Activated CD4-positive, alpha-beta T cell treated with anti-CD3 and anti-CD28 coated beads for 36 hours (primary cell): Measurements from ENCODE around the gene AVPR1B. TPM values are rescaled to one million over a fixed set of nuclear protein-coding genes. Genes with fewer than 3 reads are reported as not detected.

Source experiments
- ATAC-seq: fragments of 200-7000 bp; cut with Tn5 transposase; one replicate; pipeline ENCODE4 v1.10.0; 2021; ENCODE audit warnings: mild to moderate bottlenecking, moderate library complexity
- CTCF ChIA-PET: fragments of 350-600 bp; sonication (Branson Sonifier 250); formaldehyde crosslinking; loops from one replicate; lab custom pipeline; 2021; ENCODE audit warnings: antibody characterized with exemption; lab: Charles Lee
- POLR2A ChIA-PET: fragments of 350-600 bp; sonication (Branson Sonifier 250); formaldehyde crosslinking; loops from one replicate; lab custom pipeline; 2021; ENCODE audit warnings: antibody characterized with exemption, inconsistent platforms; lab: Charles Lee
- DNase-seq: peaks from one replicate; pipeline ENCODE4 v3.0.0-alpha.2; 2020
- H3K27ac Mint-ChIP-seq: one replicate; pipeline ENCODE4 v1.8.0; 2021; ENCODE audit warnings: mixed read lengths
- H3K27me3 Mint-ChIP-seq: one replicate; pipeline ENCODE4 v1.8.0; 2021; ENCODE audit warnings: mixed read lengths
- H3K36me3 Mint-ChIP-seq: one replicate; pipeline ENCODE4 v1.8.0; 2021; ENCODE audit warnings: low read depth, mixed read lengths
- H3K4me1 Mint-ChIP-seq: one replicate; pipeline ENCODE4 v1.8.0; 2021; ENCODE audit warnings: mixed read lengths
- H3K4me3 Mint-ChIP-seq: one replicate; pipeline ENCODE4 v1.8.0; 2021; ENCODE audit warnings: mild to moderate bottlenecking, moderate library complexity, mixed read lengths
- H3K9me3 Mint-ChIP-seq: one replicate; pipeline ENCODE4 v1.8.0; 2021; ENCODE audit warnings: low read depth, mixed read lengths
- intact Hi-C, 2 experiments: fragments of 100-400 bp; cut with DNase I in 1 of 2; cut with micrococcal nuclease in 1 of 2; formaldehyde crosslinking; loops; one replicate each; pipeline versions ENCODE4 v1.14.2 to v1.15.1; 2022 to 2024; cut with DNase I, micrococcal nuclease
- total RNA-seq, 2 experiments: library from RNA; stranded (reverse); gene quantifications; one replicate each; pipeline ENCODE4 v1.2.3, GENCODE V29; 2021

AVPR1B gene
- total RNA-seq, 2 experiments from 2014 or later = not detected

GRCh38 chr1:206101351-206102045 is 15.7 kb downstream of the AVPR1B start:
- no peak for ATAC-seq
- ChIA-PET POLR2A (interaction anchor here (0.6 kb wide), 1 partner anchor 269 kb away, joined by 3 read pairs; no protein-coding TSS in a partner anchor), CTCF (interaction anchor here (1.0 to 7.5 kb wide), 3 partner anchors 12 to 71 kb away, joined by 3 to 194 read pairs (median 8); no protein-coding TSS in a partner anchor)
- no peaks in the 10 kb centered on the region for H3K4me1 Mint-ChIP-seq
- intact Hi-C loops = no loop called here
- no peak overlapping the region for H3K27ac Mint-ChIP-seq
- H3K4me3 Mint-ChIP-seq = no peak overlapping the region
- peaks cover 7% of the 10 kb centered on the region for H3K27me3 Mint-ChIP-seq
- DNase-seq = no peak
- H3K9me3 Mint-ChIP-seq = no peaks in the 10 kb centered on the region
- no peaks in the 10 kb centered on the region for H3K36me3 Mint-ChIP-seq

DNA sequence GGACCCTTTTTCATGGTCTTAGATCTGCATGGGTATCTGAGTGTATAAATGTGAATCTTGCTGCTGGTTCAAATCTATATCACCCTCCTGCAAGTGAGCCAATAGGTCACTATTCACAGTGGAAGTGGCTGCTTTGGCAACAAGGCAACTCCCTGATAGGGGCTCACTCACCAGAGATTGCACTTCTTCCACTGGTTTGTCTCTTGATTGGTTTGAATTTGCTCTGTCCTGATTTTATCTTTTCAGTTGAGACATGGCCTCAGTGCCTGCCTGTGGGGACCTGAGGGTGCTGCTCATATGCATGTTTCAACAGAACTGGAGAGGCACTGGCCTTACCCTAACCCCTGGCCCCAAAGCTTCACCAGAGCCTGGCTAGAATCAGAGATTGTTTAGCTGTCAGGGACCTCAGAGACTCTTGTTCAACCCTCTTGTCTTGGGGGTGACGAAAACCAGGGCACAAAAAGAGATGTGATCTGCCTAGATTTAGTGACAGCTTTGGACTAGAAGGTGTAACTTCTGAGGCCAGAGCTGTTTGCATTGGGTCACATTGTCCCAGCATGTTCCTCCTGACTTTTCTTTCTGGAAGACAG is 16.9 kb downstream of the AVPR1B start:
- peaks cover 7% of the 10 kb centered on the region for H3K27me3 Mint-ChIP-seq
- no peaks in the 10 kb centered on the region for H3K4me1 Mint-ChIP-seq
- no peaks in the 10 kb centered on the region for H3K36me3 Mint-ChIP-seq
- ChIA-PET POLR2A (no interaction called here), CTCF (interaction anchor here (0.6 to 1.5 kb wide), 2 partner anchors 31 to 70 kb away, joined by 3 to 8 read pairs; no protein-coding TSS in a partner anchor)
- H3K9me3 Mint-ChIP-seq = no peaks in the 10 kb centered on the region
- ATAC-seq (no peak), DNase-seq (no peak)
- no peak overlapping the region for H3K27ac Mint-ChIP-seq
- intact Hi-C loops = no loop called here
- no peak overlapping the region for H3K4me3 Mint-ChIP-seq

DNA sequence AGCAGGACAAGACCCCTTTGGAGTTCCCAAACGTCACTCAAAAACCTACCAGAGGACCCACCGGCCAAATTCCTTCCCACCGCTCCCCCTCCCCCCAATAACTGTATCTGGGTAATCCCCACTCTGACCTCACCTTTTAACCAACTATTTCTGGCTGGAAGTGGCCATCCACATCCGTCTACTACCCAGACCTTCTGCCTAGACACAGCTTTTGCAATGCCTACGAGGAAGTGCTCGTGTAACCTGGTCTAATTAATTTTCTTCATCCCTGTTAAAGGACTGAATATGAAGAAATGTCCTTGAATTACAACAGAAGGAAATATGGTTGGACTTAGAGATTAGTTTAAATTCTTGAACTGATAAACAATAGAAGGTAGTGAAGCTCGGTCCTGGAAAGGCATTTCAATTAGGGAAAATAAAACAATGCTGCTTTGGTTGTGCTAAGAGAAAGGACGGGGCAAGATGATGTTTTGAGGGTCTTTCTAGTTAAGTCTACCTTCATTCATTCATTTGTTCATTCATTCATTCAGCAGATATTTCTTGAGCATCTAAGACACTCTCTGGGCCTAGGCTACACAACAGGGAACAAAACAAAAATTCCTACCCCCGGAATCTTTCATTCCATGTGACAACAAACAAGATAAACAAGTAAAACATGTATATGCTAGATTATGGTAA is 18.8 kb downstream of the AVPR1B start:
- no peaks in the 10 kb centered on the region for H3K9me3 Mint-ChIP-seq
- H3K27ac Mint-ChIP-seq = no peak overlapping the region
- CTCF ChIA-PET = interaction anchor here (3.2 kb wide), 1 partner anchor 7 kb away, joined by 14 read pairs; no protein-coding TSS in a partner anchor
- H3K36me3 Mint-ChIP-seq = no peaks in the 10 kb centered on the region
- DNase-seq (no peak), ATAC-seq (no peak)
- H3K27me3 Mint-ChIP-seq = peaks cover 7% of the 10 kb centered on the region
- H3K4me3 Mint-ChIP-seq = no peak overlapping the region
- intact Hi-C loops = no loop called here
- POLR2A ChIA-PET = no interaction called here
- H3K4me1 Mint-ChIP-seq = no peaks in the 10 kb centered on the region

GRCh38 chr1:206097381-206097780 is 19.8 kb downstream of the AVPR1B start:
- POLR2A ChIA-PET = no interaction called here
- no peaks in the 10 kb centered on the region for H3K4me1 Mint-ChIP-seq
- DNase-seq (no peak), ATAC-seq (no peak)
- no peak overlapping the region for H3K4me3 Mint-ChIP-seq
- CTCF ChIA-PET = interaction anchor here (0.6 to 3.2 kb wide), 5 partner anchors 8 to 145 kb away, joined by 3 to 14 read pairs (median 6); no protein-coding TSS in a partner anchor
- intact Hi-C loops = no loop called here
- H3K9me3 Mint-ChIP-seq = no peaks in the 10 kb centered on the region
- no peaks in the 10 kb centered on the region for H3K36me3 Mint-ChIP-seq
- H3K27ac Mint-ChIP-seq = no peak overlapping the region
- peaks cover 7% of the 10 kb centered on the region for H3K27me3 Mint-ChIP-seq

GRCh38 chr1:206094024-206094423 is 23.2 kb downstream of the AVPR1B start:
- no peak overlapping the region for H3K4me3 Mint-ChIP-seq
- peaks cover 5% of the 10 kb centered on the region for H3K27me3 Mint-ChIP-seq
- H3K4me1 Mint-ChIP-seq = no peaks in the 10 kb centered on the region
- H3K9me3 Mint-ChIP-seq = no peaks in the 10 kb centered on the region
- no peak overlapping the region for H3K27ac Mint-ChIP-seq
- POLR2A ChIA-PET = no interaction called here
- intact Hi-C loops = no loop called here
- no peak for DNase-seq
- no peaks in the 10 kb centered on the region for H3K36me3 Mint-ChIP-seq
- ATAC-seq = no peak
- CTCF ChIA-PET = interaction anchor here (1.2 kb wide), 1 partner anchor 12 kb away, joined by 3 read pairs; no protein-coding TSS in a partner anchor

- no peak overlapping the region for H3K4me3 Mint-ChIP-seq
- ATAC-seq (no peak), DNase-seq (no peak)
- intact Hi-C loops = no loop called here
- no peak overlapping the region for H3K27ac Mint-ChIP-seq
- ChIA-PET CTCF (interaction anchor here (0.5 to 1.7 kb wide), 5 partner anchors 13 to 390 kb away, joined by 3 read pairs; no protein-coding TSS in a partner anchor), POLR2A (no interaction called here)
- no peaks in the 10 kb centered on the region for H3K9me3 Mint-ChIP-seq
- H3K4me1 Mint-ChIP-seq = no peaks in the 10 kb centered on the region
- no peaks in the 10 kb centered on the region for H3K36me3 Mint-ChIP-seq
- no peaks in the 10 kb centered on the region for H3K27me3 Mint-ChIP-seq
Observed at GRCh38 chr1:206089341-206089740, 27.8 kb downstream of the AVPR1B start.

DNA sequence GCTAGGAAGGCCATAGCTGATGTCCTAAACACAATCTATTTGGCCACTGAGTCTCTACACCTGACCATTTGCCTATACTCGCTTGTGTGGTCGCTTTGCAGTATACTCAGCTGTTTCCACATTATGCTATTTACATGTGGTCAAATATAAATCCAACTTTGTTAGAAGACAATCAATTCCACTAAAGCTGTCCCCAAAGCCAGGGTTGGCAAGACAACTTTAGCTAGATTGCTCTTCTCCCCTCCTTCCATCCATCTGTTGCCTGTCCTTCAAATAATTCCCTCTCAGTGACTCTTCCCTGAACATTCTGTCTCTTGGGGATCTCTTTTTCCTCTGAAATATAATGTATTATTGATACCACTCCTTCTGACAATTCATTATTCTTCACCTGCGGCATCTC is 30.1 kb downstream of the AVPR1B start:
- Mint-ChIP-seq H3K4me3 (no peak overlapping the region), H3K36me3 (no peaks in the 10 kb centered on the region), H3K27me3 (no peaks in the 10 kb centered on the region), H3K4me1 (no peaks in the 10 kb centered on the region), H3K27ac (no peak overlapping the region), H3K9me3 (no peaks in the 10 kb centered on the region)
- ChIA-PET CTCF (interaction anchor here (1.2 kb wide), 1 partner anchor 19 kb away, joined by 3 read pairs; no protein-coding TSS in a partner anchor), POLR2A (no interaction called here)
- ATAC-seq (no peak), DNase-seq (no peak)
- intact Hi-C loops = no loop called here

GRCh38 chr1:206083750-206084149 is 33.4 kb downstream of the AVPR1B start:
- H3K9me3 Mint-ChIP-seq = no peaks in the 10 kb centered on the region
- ChIA-PET CTCF (interaction anchor here (1.5 kb wide), 1 partner anchor 41 kb away, joined by 4 read pairs; no protein-coding TSS in a partner anchor), POLR2A (no interaction called here)
- H3K4me3 Mint-ChIP-seq = no peak overlapping the region
- H3K27me3 Mint-ChIP-seq = no peaks in the 10 kb centered on the region
- peaks cover 17% of the 10 kb centered on the region for H3K4me1 Mint-ChIP-seq
- DNase-seq = no peak
- ATAC-seq = no peak
- intact Hi-C loops = no loop called here
- no peaks in the 10 kb centered on the region for H3K36me3 Mint-ChIP-seq
- no peak overlapping the region for H3K27ac Mint-ChIP-seq

DNA sequence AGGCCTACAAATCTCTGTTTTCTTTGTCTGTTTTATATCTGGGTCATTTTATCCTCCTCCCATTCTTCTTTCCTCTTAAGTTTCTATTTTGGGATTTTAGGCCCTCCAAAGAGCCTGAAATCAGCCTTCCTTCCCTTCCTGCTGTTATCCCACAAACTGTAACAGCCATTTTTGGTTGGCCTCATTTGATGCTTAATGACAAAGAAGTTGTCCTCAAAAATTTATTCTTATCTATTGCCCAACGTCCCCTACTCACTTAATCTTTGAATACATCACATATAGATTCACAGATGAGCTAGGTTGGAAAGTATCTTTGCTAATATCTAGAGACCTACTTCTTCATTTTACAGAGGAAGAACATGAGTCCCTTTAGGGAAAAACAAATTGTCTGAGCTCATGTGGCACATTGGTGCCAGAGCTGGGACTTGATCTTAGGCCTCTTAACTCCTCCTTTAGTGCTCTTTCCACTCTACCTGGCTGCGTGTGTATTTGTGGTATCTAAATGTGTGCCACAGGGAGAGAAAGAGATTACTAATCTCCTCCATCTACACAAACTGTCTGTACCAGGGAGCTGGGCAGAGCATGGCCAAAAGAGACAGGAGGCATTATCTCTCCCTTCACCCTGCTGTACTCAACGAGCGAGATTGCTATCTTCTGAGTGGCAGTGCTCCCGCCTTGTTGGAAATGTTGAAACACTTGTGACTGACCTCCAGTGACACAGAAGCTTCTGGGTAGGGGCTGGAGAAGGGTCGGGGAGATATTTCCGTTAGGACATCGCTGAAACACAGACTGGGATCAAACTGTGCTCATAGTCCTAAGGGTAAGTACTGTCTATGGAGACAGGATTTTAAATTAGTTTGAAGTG is 34.1 kb downstream of the AVPR1B start:
- H3K4me3 Mint-ChIP-seq = no peak overlapping the region
- peaks cover 17% of the 10 kb centered on the region for H3K4me1 Mint-ChIP-seq
- no peaks in the 10 kb centered on the region for H3K9me3 Mint-ChIP-seq
- ChIA-PET CTCF (interaction anchor here (0.7 to 1.5 kb wide), 3 partner anchors 10 to 57 kb away, joined by 3 to 4 read pairs (median 3); no protein-coding TSS in a partner anchor), POLR2A (no interaction called here)
- DNase-seq (no peak), ATAC-seq (no peak)
- intact Hi-C loops = no loop called here
- no peaks in the 10 kb centered on the region for H3K27me3 Mint-ChIP-seq
- H3K36me3 Mint-ChIP-seq = no peaks in the 10 kb centered on the region
- no peak overlapping the region for H3K27ac Mint-ChIP-seq

- Mint-ChIP-seq H3K27ac (no peak overlapping the region), H3K4me1 (peaks cover 17% of the 10 kb centered on the region), H3K27me3 (no peaks in the 10 kb centered on the region), H3K9me3 (no peaks in the 10 kb centered on the region), H3K36me3 (no peaks in the 10 kb centered on the region), H3K4me3 (no peak overlapping the region)
- intact Hi-C loops = no loop called here
- DNase-seq = no peak
- ChIA-PET POLR2A (no interaction called here), CTCF (interaction anchor here (1.0 kb wide), 1 partner anchor 51 kb away, joined by 3 read pairs; no protein-coding TSS in a partner anchor)
- no peak for ATAC-seq
Observed at GRCh38 chr1:206081856-206082255, 35.3 kb downstream of the AVPR1B start.
